GM13976 (cell line): Measurements from ENCODE around the gene LCE3D.

ENCODE experiments used
- DNase-seq: peaks from one replicate; pipeline ENCODE4 v3.0.0; 2012; ENCODE audit warnings: low spot score
- in situ Hi-C: fragments of 300-500 bp; cut with MboI; formaldehyde crosslinking; loops from one replicate; pipeline ENCODE4 v1.12.0; 2022; ENCODE audit warnings: low sequenced_read_pairs, mixed read lengths, inconsistent platforms; ENCODE audit not compliant: unreplicated experiment
- TF ChIP-seq, protein P1 (sequence below): IDR thresholded peaks from 2 replicates; pipeline ENCODE4 v1.5.1; 2012; ENCODE audit warnings: borderline replicate concordance, mild to moderate bottlenecking; ENCODE audit not compliant: insufficient read depth; ENCODE audit errors: extremely low read depth, missing control alignments, control extremely low read depth

The LCE3D gene, protein sequence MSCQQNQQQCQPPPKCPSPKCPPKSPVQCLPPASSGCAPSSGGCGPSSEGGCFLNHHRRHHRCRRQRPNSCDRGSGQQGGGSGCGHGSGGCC

DNA sequence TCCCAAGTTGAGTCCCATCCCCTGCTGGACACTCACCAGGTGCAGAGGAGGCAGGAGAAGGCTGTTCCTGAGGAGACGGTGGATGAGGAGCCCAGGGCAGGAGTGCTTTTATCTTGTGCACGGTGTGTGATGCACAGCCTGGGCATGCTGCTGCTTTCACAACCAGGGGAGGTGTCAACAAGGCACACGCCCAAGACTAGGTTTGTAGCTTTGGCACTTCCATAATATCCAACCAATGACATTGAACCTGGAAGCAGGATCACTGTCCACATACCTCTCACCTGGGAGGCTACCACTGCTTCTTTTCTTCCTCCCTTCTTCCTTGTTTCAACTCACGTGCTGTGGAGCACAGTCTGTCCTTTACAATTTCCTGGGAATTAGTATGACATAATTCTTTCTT lies at the start of gene LCE3D:
Gene LCE3D, minus strand, starts transcription at position 84 of the 400 bp plus-strand sequence. CDS start 580 bp downstream, outside the sequence.
- in situ Hi-C loops: no loop called here
- TF ChIP-seq, protein P1, sequence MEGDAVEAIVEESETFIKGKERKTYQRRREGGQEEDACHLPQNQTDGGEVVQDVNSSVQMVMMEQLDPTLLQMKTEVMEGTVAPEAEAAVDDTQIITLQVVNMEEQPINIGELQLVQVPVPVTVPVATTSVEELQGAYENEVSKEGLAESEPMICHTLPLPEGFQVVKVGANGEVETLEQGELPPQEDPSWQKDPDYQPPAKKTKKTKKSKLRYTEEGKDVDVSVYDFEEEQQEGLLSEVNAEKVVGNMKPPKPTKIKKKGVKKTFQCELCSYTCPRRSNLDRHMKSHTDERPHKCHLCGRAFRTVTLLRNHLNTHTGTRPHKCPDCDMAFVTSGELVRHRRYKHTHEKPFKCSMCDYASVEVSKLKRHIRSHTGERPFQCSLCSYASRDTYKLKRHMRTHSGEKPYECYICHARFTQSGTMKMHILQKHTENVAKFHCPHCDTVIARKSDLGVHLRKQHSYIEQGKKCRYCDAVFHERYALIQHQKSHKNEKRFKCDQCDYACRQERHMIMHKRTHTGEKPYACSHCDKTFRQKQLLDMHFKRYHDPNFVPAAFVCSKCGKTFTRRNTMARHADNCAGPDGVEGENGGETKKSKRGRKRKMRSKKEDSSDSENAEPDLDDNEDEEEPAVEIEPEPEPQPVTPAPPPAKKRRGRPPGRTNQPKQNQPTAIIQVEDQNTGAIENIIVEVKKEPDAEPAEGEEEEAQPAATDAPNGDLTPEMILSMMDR: no peak
- DNase-seq: no peak

DNA sequence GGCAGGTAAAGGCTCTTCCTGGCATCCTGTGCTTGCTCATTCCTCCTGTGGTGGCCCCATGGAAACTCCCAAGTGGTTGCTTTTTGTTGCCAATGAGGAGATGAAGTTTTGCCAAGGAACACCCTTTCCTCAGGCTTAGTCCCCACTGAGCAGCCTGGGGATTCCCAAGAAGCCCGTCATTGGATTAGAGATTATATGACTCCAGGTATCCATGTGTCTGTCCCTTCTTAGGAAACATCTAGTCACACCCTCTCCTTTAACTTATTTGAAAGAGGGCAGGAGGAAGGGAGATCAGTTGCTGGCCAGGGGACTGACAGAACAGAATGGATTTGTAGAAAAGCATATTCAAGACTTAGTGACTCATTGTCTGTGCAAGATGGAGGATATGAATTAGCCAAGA lies 46.4 kb upstream of the LCE3D start:
- in situ Hi-C loops: no loop called here
- TF ChIP-seq, protein P1: no peak

DNA sequence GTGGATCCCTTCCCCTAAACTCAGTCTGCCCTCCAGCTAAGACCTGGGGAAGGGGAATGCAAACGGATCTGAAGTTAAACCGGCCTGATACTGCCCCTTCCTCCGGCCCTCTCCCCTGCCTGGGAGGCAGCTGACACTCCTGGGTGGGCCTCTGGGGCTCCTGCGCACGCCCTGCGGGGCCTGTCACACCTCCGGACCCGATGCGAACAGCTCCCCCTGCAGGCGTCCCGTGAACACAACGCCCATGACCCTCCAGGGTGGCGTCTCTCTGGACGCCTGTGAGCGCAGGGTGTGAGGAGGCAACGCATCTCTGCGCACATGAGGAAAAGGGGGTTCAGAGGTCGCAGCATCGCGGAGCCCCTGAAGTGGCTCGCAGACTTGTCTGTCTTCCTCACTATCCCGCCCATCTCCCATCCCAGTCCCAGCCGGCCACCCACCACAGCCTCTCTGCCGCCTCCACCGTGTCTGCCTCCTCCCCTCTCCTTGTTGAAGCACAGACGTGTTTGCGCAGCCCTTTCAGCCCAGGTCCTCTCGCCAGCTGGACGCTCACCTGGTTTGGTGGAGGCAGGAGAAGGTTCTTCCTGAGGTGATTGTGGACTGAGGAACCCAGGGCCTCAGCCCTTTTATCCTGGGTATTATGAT lies 43.0 kb upstream of the LCE3D start:
- DNase-seq: peak; percentile 70
- TF ChIP-seq, protein P1: peak; percentile 34
- in situ Hi-C loops: no loop called here

More for the DNA sequence above, 46.4 kb upstream of the LCE3D start:
- no peak for DNase-seq

DNA sequence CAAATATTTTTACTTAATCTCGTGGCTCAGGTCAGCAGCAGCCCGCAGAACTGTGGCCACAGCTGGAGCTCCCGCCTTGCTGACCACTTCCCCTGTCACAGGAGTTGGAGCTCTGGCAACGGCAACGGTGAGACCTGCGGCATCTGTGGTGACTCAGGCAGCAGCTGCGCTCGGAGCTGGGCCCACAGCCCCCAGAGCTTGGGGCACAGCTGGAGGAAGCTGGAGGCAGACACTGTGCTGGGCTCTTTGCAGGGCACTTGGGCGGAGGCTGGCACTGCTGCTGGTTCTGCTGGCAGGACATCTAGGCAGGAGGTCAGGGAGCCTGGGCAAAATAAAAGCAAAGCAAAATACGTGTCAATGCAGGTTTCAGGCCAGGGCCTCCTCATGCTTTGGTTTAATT lies 42.5 kb upstream of the LCE3D start, which contains the start of gene LCE3A:
Gene LCE3A, minus strand, starts transcription at position 301 of the 400 bp plus-strand sequence. Its CDS starts 0 bp downstream, at position 301.
- TF ChIP-seq, protein P1: no peak
- no peak for DNase-seq
- in situ Hi-C loops: no loop called here

DNA sequence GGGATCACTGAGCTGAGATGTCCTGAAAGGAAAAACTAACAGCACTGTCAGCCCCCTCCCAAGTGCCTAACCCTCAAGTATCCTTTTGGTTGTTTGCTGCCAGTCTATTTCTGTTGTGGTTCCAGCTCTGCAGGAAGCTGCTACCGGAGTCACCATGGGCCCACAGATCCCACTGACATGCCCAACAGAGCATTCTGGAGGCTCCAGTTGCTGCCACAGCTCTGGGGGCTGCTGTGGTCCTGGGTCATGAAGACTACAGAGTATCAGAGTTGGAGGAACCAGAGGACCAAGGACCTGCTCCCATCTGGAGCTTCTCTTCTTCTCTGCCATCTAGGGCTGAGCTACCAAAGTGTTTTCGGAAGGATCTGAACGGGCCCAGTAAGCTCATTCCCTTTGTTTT lies 41.7 kb upstream of the LCE3D start:
- TF ChIP-seq, protein P1: no peak
- no peak for DNase-seq
- in situ Hi-C loops: no loop called here

DNA sequence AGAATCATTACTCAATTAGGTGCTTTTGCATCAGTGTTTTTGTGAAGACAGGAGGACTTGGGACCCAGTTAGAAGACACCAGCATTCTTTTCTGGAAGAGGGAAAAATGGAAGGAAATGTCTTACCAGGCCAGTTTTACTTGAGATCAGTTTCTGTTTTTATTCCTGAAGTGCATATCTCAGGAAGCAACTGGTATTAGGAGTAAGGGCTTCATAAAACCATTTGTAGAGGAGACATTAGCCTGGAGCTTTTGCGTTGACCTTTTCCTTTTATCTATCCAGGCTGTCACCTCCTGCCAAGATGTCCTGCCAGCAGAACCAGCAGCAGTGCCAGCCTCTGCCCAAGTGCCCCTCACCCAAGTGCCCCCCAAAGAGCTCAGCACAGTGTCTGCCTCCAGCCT lies 33.2 kb upstream of the LCE3D start, which contains the start of gene LCE3B:
Gene LCE3B, plus strand, starts transcription at position 301 of the 400 bp plus-strand sequence. Its CDS starts 0 bp downstream, at position 301.
- in situ Hi-C loops: no loop called here
- no peak for DNase-seq
- TF ChIP-seq, protein P1: no peak
